H9 (cell line): ENCODE results near the gene GABRR2. TPM values are rescaled to one million over a fixed set of nuclear protein-coding genes. Genes with fewer than 3 reads are reported as not detected.
A peak's percentile ranks its signal among the peaks of the same experiment; 100 is the strongest.

ENCODE experiments used
- DNase-seq: peaks from one replicate; pipeline ENCODE4 v3.0.0-alpha.2; 2017
- H2AFZ ChIP-seq: one replicate; pipeline ENCODE4 v1.6.1; 2013; ENCODE audit warnings: mild to moderate bottlenecking, low read length, control low read depth, moderate library complexity
- H2AK5ac ChIP-seq: 2 replicates; pipeline ENCODE4 v1.6.1; 2013; ENCODE audit warnings: low read length, control low read depth, mixed read lengths; ENCODE audit not compliant: insufficient read length
- H2BK120ac ChIP-seq: one replicate; pipeline ENCODE4 v1.6.1; 2013; ENCODE audit warnings: low read depth, mild to moderate bottlenecking, low read length, control low read depth, inconsistent platforms; ENCODE audit not compliant: poor library complexity, severe bottlenecking
- H2BK12ac ChIP-seq: 2 replicates; pipeline ENCODE4 v1.6.1; 2013; ENCODE audit warnings: low read length, control low read depth, mixed read lengths, low read depth; ENCODE audit not compliant: insufficient read length
- H2BK15ac ChIP-seq: 2 replicates; pipeline ENCODE4 v1.6.1; 2013; ENCODE audit warnings: low read depth, low read length, control low read depth
- H2BK20ac ChIP-seq: one replicate; pipeline ENCODE4 v1.6.1; 2013; ENCODE audit warnings: low read depth, mild to moderate bottlenecking, low read length, control low read depth, inconsistent platforms; ENCODE audit not compliant: poor library complexity, severe bottlenecking
- H2BK5ac ChIP-seq: 2 replicates; pipeline ENCODE4 v1.6.1; 2013; ENCODE audit warnings: low read length, control low read depth, mixed read lengths; ENCODE audit not compliant: insufficient read length
- H3K14ac ChIP-seq: 2 replicates; pipeline ENCODE4 v1.6.1; 2013; ENCODE audit warnings: low read length, control low read depth; ENCODE audit not compliant: insufficient read depth
- H3K18ac ChIP-seq: 2 replicates; pipeline ENCODE4 v1.6.1; 2013; ENCODE audit warnings: low read depth, mild to moderate bottlenecking, mixed read lengths, low read length, control low read depth; ENCODE audit not compliant: insufficient read length
- H3K23ac ChIP-seq: 2 replicates; pipeline ENCODE4 v1.6.1; 2013; ENCODE audit warnings: low read length, control low read depth, mixed read lengths, low read depth; ENCODE audit not compliant: insufficient read length
- H3K23me2 ChIP-seq: 2 replicates; pipeline ENCODE4 v1.6.1; 2013; ENCODE audit warnings: low read depth, mild to moderate bottlenecking, mixed read lengths, low read length, control low read depth; ENCODE audit not compliant: insufficient read length, poor library complexity, severe bottlenecking
- H3K27ac ChIP-seq: 2 replicates; pipeline ENCODE4 v1.5.1; 2013; ENCODE audit warnings: low read length, control low read depth, mixed read lengths, low read depth; ENCODE audit not compliant: insufficient read length
- H3K27me3 ChIP-seq: 2 replicates; pipeline ENCODE4 v1.6.1; 2013; ENCODE audit warnings: low read length, control low read depth, inconsistent platforms; ENCODE audit not compliant: insufficient read depth
- H3K4ac ChIP-seq: 2 replicates; pipeline ENCODE4 v1.6.1; 2013; ENCODE audit warnings: low read depth, mild to moderate bottlenecking, control low read depth, inconsistent platforms, low read length, moderate library complexity
- H3K4me1 ChIP-seq: 2 replicates; pipeline ENCODE4 v1.6.1; 2013; ENCODE audit warnings: low read length, control low read depth, inconsistent platforms; ENCODE audit not compliant: insufficient read depth
- H3K4me2 ChIP-seq: 2 replicates; pipeline ENCODE4 v1.6.1; 2013; ENCODE audit warnings: low read length, control low read depth, mixed read lengths; ENCODE audit not compliant: insufficient read length, insufficient read depth
- H3K56ac ChIP-seq: 2 replicates; pipeline ENCODE4 v1.6.1; 2013; ENCODE audit warnings: low read depth, mild to moderate bottlenecking, mixed read lengths, low read length, control low read depth; ENCODE audit not compliant: insufficient read length
- H3K79me1 ChIP-seq: 2 replicates; pipeline ENCODE4 v1.6.1; 2013; ENCODE audit warnings: low read depth, mild to moderate bottlenecking, moderate library complexity, low read length, control low read depth, inconsistent platforms; ENCODE audit not compliant: insufficient read depth, poor library complexity, severe bottlenecking
- H3K79me2 ChIP-seq: 2 replicates; pipeline ENCODE4 v1.6.1; 2013; ENCODE audit warnings: low read length, control low read depth, inconsistent platforms; ENCODE audit not compliant: insufficient read depth
- H3K9ac ChIP-seq: 2 replicates; pipeline ENCODE4 v1.6.1; 2013; ENCODE audit warnings: low read length, control low read depth, mixed read lengths; ENCODE audit not compliant: insufficient read length; ENCODE audit errors: extremely low read depth
- H3K9me3 ChIP-seq: one replicate; pipeline ENCODE4 v1.6.1; 2013; ENCODE audit warnings: low read depth, low read length, inconsistent platforms; ENCODE audit not compliant: control insufficient read depth
- H3T11ph ChIP-seq: one replicate; pipeline ENCODE4 v1.6.1; 2013; ENCODE audit warnings: mild to moderate bottlenecking, low read length, control low read depth, inconsistent platforms
- H4K20me1 ChIP-seq: one replicate; pipeline ENCODE4 v1.6.1; 2013; ENCODE audit not compliant: control insufficient read depth, insufficient read length, insufficient read depth
- H4K5ac ChIP-seq: 2 replicates; pipeline ENCODE4 v1.6.1; 2013; ENCODE audit warnings: low read depth, mild to moderate bottlenecking, mixed read lengths, low read length, control low read depth; ENCODE audit not compliant: insufficient read length
- H4K8ac ChIP-seq: replicated peaks from 2 replicates; pipeline ENCODE4 v1.6.1; 2013; ENCODE audit warnings: low read length, control low read depth, mixed read lengths, low read depth; ENCODE audit not compliant: insufficient read length
- H4K91ac ChIP-seq: 2 replicates; pipeline ENCODE4 v1.6.1; 2013; ENCODE audit warnings: low read depth, mild to moderate bottlenecking, moderate library complexity, mixed read lengths, low read length, control low read depth; ENCODE audit not compliant: insufficient read length
- H3K27ac Mint-ChIP-seq, 3 experiments: 2 replicates in 2 of 3; 3 replicates in 1 of 3; pipeline ENCODE4 v1.8.0; 2020 to 2021; ENCODE audit warnings: mixed read lengths in 3 of 3, mild to moderate bottlenecking in 1 of 3, moderate library complexity in 1 of 3
- H3K27me3 Mint-ChIP-seq: 2 replicates; pipeline ENCODE4 v1.8.0; 2021; ENCODE audit warnings: low read depth, mild to moderate bottlenecking, moderate library complexity, mixed read lengths
- H3K36me3 Mint-ChIP-seq, 3 experiments: 2 replicates in 2 of 3; 3 replicates in 1 of 3; pipeline ENCODE4 v1.8.0; 2020 to 2021; ENCODE audit warnings: low read depth in 3 of 3, mixed read lengths in 3 of 3; ENCODE audit not compliant: insufficient read depth in 1 of 3
- H3K4me1 Mint-ChIP-seq, 2 experiments: 2 replicates each; pipeline ENCODE4 v1.8.0; 2020; ENCODE audit warnings: mixed read lengths in 2 of 2
- H3K4me3 Mint-ChIP-seq, 2 experiments: 2 replicates in 1 of 2; 3 replicates in 1 of 2; pipeline ENCODE4 v1.8.0; 2020 to 2021; ENCODE audit warnings: mild to moderate bottlenecking in 2 of 2, mixed read lengths in 2 of 2, moderate library complexity in 1 of 2
- H3K9me3 Mint-ChIP-seq, 2 experiments: 2 replicates in 1 of 2; 3 replicates in 1 of 2; pipeline ENCODE4 v1.8.0; 2020; ENCODE audit warnings: mild to moderate bottlenecking in 2 of 2, mixed read lengths in 2 of 2, moderate library complexity in 1 of 2
- WGBS: extraction: QIAGEN DNeasy Blood & Tissue Kit; methylation state at CpG from one replicate; pipeline ENCODE4 v1.1.7; 2013; ENCODE audit warnings: missing lambda C conversion rate, low lambda C conversion rate, mixed read lengths; ENCODE audit not compliant: insufficient read length; ENCODE audit errors: extremely low coverage; 5-methylcytosine and 5-hydroxymethylcytosine counted together
- total RNA-seq: library from RNA; stranded (reverse); gene quantifications from 2 replicates; pipeline ENCODE4 v1.2.1, GENCODE V29; 2021
- TF ChIP-seq, protein P1 (sequence below): fragments of 200-600 bp; sonication (generic); conservative IDR thresholded peaks from 3 replicates; pipeline ENCODE4 v1.8.0; 2021; ENCODE audit warnings: antibody characterized with exemption, mild to moderate bottlenecking

Gene GABRR2
- total RNA-seq, 1 experiment from 2014 or later = not detected

DNA sequence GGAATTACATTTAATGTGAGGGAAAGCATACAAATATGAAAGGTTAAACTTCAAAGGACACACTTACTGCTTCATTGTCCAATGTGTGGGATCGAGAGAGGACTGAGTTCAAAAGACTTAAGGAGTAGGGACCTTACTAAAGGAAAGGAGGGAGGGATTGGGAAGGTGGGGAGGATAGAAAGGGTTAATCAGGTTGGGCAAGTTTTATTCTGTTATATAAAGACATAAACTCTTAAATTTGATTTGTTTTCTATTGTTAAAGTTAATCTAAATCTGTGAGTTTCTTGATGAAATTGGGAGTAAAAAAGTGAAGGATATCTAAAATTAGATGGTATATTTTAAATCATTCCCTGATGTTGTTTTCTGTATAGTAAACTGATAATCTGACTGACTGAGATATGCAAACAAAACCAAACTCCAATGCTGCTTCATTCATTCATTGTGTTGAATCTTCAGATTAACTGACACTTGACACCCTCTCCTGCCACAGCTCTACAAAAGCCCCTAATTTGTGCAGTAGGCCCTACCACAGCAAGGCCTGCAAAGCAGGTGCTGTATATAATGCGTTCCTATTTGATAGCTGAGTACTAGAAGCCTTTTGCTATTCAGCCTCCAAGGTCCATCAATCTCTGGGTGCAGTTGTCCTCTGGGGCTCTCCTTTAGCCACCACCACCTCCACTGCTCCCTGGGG is 38.7 kb upstream of the GABRR2 start:
- no peak overlapping the region for H3K23ac ChIP-seq
- H2BK120ac ChIP-seq = no peak overlapping the region
- H3K27ac ChIP-seq = no peak overlapping the region
- no peaks in the 10 kb centered on the region for H3K27me3 ChIP-seq
- H4K5ac ChIP-seq = no peak overlapping the region
- peaks cover 13% of the 10 kb centered on the region for H3K27me3 Mint-ChIP-seq
- peaks cover 22 to 24% of the 10 kb centered on the region in 2 experiments for H3K4me1 Mint-ChIP-seq
- no peak overlapping the region for H3K4me2 ChIP-seq
- no peaks in the 10 kb centered on the region for H3K9me3 Mint-ChIP-seq
- peaks cover 8% of the 10 kb centered on the region for H3K23me2 ChIP-seq
- no peak for DNase-seq
- no peak overlapping the region for H4K91ac ChIP-seq
- no peak overlapping the region for H3T11ph ChIP-seq
- TF ChIP-seq, protein P1, sequence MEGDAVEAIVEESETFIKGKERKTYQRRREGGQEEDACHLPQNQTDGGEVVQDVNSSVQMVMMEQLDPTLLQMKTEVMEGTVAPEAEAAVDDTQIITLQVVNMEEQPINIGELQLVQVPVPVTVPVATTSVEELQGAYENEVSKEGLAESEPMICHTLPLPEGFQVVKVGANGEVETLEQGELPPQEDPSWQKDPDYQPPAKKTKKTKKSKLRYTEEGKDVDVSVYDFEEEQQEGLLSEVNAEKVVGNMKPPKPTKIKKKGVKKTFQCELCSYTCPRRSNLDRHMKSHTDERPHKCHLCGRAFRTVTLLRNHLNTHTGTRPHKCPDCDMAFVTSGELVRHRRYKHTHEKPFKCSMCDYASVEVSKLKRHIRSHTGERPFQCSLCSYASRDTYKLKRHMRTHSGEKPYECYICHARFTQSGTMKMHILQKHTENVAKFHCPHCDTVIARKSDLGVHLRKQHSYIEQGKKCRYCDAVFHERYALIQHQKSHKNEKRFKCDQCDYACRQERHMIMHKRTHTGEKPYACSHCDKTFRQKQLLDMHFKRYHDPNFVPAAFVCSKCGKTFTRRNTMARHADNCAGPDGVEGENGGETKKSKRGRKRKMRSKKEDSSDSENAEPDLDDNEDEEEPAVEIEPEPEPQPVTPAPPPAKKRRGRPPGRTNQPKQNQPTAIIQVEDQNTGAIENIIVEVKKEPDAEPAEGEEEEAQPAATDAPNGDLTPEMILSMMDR = no peak
- H3K9me3 ChIP-seq = no peaks in the 10 kb centered on the region
- no peak overlapping the region for H3K4ac ChIP-seq
- H2BK12ac ChIP-seq = no peak overlapping the region
- no peak overlapping the region for H2AFZ ChIP-seq
- no peak overlapping the region for H2BK15ac ChIP-seq
- no peaks in the 10 kb centered on the region for H3K79me2 ChIP-seq
- peaks cover 0 to 4% (median 0%) of the 10 kb centered on the region in 3 experiments; a peak in 1 of 7 replicates for H3K36me3 Mint-ChIP-seq
- H3K18ac ChIP-seq = no peak overlapping the region
- H3K4me3 Mint-ChIP-seq = peak overlapping the region; percentile 77 to 83
- no peak overlapping the region for H3K9ac ChIP-seq
- H3K4me1 ChIP-seq = no peaks in the 10 kb centered on the region
- no peak overlapping the region for H2AK5ac ChIP-seq
- H3K14ac ChIP-seq = no peak overlapping the region
- H4K20me1 ChIP-seq = no peaks in the 10 kb centered on the region
- whole genome bisulfite sequencing = no CpG with 5 or more reads among the region's 2 CpGs
- H3K79me1 ChIP-seq = no peaks in the 10 kb centered on the region
- no peak overlapping the region for H2BK5ac ChIP-seq
- H3K56ac ChIP-seq = no peak overlapping the region
- no peak overlapping the region for H2BK20ac ChIP-seq
- no peak overlapping the region for H3K27ac Mint-ChIP-seq
- H4K8ac ChIP-seq = no peak overlapping the region
